H1 (cell line): ENCODE results near the gene CYP4F3. TPM values are rescaled to one million over a fixed set of nuclear protein-coding genes. Genes with fewer than 3 reads are reported as not detected.

Source experiments
- BACH1 ChIP-seq: IDR thresholded peaks from 2 replicates; pipeline ENCODE4 v1.6.1; 2012; ENCODE audit warnings: low read length, improper control_type of control experiment
- BCL11A ChIP-seq, 2 experiments: IDR thresholded peaks; one replicate each; pipeline ENCODE4 v1.6.1; 2011; ENCODE audit warnings: low read depth in 2 of 2, low read length in 2 of 2, mild to moderate bottlenecking in 2 of 2
- CBX5 ChIP-seq: fragments of 300-800, 300-1000 bp; sonication (generic); IDR thresholded peaks from 2 replicates; pipeline ENCODE4 v1.7.1; 2016; ENCODE audit warnings: antibody characterized with exemption, low read length, low read depth
- CBX8 ChIP-seq: fragments of 300-800, 300-1000 bp; sonication (generic); IDR thresholded peaks from 2 replicates; pipeline ENCODE4 v1.7.1; 2016; ENCODE audit warnings: low read depth, low read length, borderline replicate concordance
- EP300 ChIP-seq, 2 experiments: IDR thresholded peaks; 1 replicate in 1 of 2; 2 replicates in 1 of 2; pipeline ENCODE4 v1.6.1; 2011 to 2012; ENCODE audit warnings: low read depth in 2 of 2, low read length in 2 of 2, mild to moderate bottlenecking in 2 of 2, borderline replicate concordance in 1 of 2, inconsistent platforms in 1 of 2, moderate library complexity in 1 of 2
- GTF2F1 ChIP-seq: IDR thresholded peaks from 2 replicates; pipeline ENCODE4 v1.6.1; 2012; ENCODE audit warnings: low read depth, low read length, improper control_type of control experiment, borderline replicate concordance
- HDAC6 ChIP-seq: IDR thresholded peaks from one replicate; pipeline ENCODE4 v1.7.1; 2012; ENCODE audit warnings: low read depth, mild to moderate bottlenecking, inconsistent platforms, low read length, moderate library complexity
- SAP30 ChIP-seq: fragments of 300-600 bp; sonication (generic); IDR thresholded peaks from 2 replicates; pipeline ENCODE4 v1.7.1; 2012; ENCODE audit warnings: low read length, moderate library complexity, mild to moderate bottlenecking, inconsistent platforms; ENCODE audit not compliant: insufficient read depth, insufficient replicate concordance
- SIN3A ChIP-seq, 2 experiments: IDR thresholded peaks in 1 of 2; conservative IDR thresholded peaks in 1 of 2; 2 replicates each; pipeline ENCODE4 v1.6.1; 2011 to 2012; ENCODE audit warnings: low read length in 2 of 2, improper control_type of control experiment in 1 of 2, low read depth in 1 of 2, mild to moderate bottlenecking in 1 of 2
- SRF ChIP-seq: IDR thresholded peaks from 2 replicates; pipeline ENCODE4 v1.6.1; 2011; ENCODE audit warnings: mild to moderate bottlenecking, low read depth, low read length, moderate library complexity
- YY1 ChIP-seq: IDR thresholded peaks from 2 replicates; pipeline ENCODE4 v1.6.1; 2011; ENCODE audit warnings: low read depth, mild to moderate bottlenecking, low read length
- polyA plus RNA-seq, 7 experiments: library from polyadenylated mRNA; depleted of rRNA in 3 of 7; stranded (reverse) in 5 of 7; unstranded in 2 of 7; fragments of >200 nt in 5 of 7; fragments of 200-250 nt in 2 of 7; gene quantifications; 1 replicate in 5 of 7; 2 replicates in 1 of 7; 4 replicates in 1 of 7; pipeline versions ENCODE4 v1.2.1 to v1.2.3, GENCODE V29; 2011 to 2013; ENCODE audit warnings: missing spikeins in 2 of 7, mixed read lengths in 2 of 7
- total RNA-seq: library from RNA; stranded (reverse); fragmentation: NEBNext Ultra II Directional; extraction: Animal tissue kit (Norgen Biotek cat#: 25700); gene quantifications from 2 replicates; pipeline ENCODE4 v1.2.1, GENCODE V29; 2021
- TF ChIP-seq, protein P1 (sequence below): fragments of 300-600 bp; sonication (generic); IDR thresholded peaks from 2 replicates; pipeline ENCODE4 v1.7.1; 2012; ENCODE audit warnings: low read length, moderate library complexity, mild to moderate bottlenecking, inconsistent platforms; ENCODE audit not compliant: insufficient replicate concordance

Gene CYP4F3
- total and polyA plus RNA-seq, 2 of the 8 experiments (the other 6 are each of a cell fraction or from before 2014, with no cell fraction given), result not detected

DNA sequence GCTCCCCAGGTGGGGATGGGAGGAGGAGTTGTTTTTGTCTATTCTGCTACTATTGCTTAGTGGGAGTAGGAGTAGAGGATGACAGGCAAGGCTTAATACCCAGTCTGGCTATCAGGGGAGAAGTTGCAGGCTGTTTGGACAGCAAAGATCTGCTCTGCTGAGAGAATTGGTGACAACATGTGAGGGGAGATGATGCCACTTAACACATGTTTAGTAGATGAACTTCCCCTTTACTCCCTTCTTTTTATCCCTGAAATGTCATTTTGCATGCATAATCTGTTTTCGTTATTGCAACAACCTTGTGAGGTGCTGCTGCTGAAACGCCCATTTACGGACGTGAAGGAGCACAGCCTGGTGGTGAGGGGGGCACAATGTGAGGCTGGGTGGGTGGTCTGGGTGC lies 29.2 kb downstream of the CYP4F3 start (continued):
- TF ChIP-seq, protein P1, sequence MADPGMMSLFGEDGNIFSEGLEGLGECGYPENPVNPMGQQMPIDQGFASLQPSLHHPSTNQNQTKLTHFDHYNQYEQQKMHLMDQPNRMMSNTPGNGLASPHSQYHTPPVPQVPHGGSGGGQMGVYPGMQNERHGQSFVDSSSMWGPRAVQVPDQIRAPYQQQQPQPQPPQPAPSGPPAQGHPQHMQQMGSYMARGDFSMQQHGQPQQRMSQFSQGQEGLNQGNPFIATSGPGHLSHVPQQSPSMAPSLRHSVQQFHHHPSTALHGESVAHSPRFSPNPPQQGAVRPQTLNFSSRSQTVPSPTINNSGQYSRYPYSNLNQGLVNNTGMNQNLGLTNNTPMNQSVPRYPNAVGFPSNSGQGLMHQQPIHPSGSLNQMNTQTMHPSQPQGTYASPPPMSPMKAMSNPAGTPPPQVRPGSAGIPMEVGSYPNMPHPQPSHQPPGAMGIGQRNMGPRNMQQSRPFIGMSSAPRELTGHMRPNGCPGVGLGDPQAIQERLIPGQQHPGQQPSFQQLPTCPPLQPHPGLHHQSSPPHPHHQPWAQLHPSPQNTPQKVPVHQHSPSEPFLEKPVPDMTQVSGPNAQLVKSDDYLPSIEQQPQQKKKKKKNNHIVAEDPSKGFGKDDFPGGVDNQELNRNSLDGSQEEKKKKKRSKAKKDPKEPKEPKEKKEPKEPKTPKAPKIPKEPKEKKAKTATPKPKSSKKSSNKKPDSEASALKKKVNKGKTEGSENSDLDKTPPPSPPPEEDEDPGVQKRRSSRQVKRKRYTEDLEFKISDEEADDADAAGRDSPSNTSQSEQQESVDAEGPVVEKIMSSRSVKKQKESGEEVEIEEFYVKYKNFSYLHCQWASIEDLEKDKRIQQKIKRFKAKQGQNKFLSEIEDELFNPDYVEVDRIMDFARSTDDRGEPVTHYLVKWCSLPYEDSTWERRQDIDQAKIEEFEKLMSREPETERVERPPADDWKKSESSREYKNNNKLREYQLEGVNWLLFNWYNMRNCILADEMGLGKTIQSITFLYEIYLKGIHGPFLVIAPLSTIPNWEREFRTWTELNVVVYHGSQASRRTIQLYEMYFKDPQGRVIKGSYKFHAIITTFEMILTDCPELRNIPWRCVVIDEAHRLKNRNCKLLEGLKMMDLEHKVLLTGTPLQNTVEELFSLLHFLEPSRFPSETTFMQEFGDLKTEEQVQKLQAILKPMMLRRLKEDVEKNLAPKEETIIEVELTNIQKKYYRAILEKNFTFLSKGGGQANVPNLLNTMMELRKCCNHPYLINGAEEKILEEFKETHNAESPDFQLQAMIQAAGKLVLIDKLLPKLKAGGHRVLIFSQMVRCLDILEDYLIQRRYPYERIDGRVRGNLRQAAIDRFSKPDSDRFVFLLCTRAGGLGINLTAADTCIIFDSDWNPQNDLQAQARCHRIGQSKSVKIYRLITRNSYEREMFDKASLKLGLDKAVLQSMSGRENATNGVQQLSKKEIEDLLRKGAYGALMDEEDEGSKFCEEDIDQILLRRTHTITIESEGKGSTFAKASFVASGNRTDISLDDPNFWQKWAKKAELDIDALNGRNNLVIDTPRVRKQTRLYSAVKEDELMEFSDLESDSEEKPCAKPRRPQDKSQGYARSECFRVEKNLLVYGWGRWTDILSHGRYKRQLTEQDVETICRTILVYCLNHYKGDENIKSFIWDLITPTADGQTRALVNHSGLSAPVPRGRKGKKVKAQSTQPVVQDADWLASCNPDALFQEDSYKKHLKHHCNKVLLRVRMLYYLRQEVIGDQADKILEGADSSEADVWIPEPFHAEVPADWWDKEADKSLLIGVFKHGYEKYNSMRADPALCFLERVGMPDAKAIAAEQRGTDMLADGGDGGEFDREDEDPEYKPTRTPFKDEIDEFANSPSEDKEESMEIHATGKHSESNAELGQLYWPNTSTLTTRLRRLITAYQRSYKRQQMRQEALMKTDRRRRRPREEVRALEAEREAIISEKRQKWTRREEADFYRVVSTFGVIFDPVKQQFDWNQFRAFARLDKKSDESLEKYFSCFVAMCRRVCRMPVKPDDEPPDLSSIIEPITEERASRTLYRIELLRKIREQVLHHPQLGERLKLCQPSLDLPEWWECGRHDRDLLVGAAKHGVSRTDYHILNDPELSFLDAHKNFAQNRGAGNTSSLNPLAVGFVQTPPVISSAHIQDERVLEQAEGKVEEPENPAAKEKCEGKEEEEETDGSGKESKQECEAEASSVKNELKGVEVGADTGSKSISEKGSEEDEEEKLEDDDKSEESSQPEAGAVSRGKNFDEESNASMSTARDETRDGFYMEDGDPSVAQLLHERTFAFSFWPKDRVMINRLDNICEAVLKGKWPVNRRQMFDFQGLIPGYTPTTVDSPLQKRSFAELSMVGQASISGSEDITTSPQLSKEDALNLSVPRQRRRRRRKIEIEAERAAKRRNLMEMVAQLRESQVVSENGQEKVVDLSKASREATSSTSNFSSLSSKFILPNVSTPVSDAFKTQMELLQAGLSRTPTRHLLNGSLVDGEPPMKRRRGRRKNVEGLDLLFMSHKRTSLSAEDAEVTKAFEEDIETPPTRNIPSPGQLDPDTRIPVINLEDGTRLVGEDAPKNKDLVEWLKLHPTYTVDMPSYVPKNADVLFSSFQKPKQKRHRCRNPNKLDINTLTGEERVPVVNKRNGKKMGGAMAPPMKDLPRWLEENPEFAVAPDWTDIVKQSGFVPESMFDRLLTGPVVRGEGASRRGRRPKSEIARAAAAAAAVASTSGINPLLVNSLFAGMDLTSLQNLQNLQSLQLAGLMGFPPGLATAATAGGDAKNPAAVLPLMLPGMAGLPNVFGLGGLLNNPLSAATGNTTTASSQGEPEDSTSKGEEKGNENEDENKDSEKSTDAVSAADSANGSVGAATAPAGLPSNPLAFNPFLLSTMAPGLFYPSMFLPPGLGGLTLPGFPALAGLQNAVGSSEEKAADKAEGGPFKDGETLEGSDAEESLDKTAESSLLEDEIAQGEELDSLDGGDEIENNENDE, result no peak
- TF ChIP-seq BACH1, result no peak
- TF ChIP-seq HDAC6, result no peak
- no peak for TF ChIP-seq EP300 (IDR thresholded peaks at IDR 0.05; ENCODE audit: borderline replicate concordance in 1 of 2, low read depth in 2 of 2, low read length in 2 of 2)
- TF ChIP-seq GTF2F1, result no peak
- TF ChIP-seq SAP30, result no peak
- TF ChIP-seq YY1, result no peak
- TF ChIP-seq SIN3A (conservative IDR thresholded peaks at IDR 0.05 in 1 of 2, IDR thresholded peaks at IDR 0.05 in 1 of 2; ENCODE audit: low read depth in 1 of 2, low read length in 2 of 2), result no peak
- TF ChIP-seq CBX5, result no peak
- no peak for TF ChIP-seq CBX8
- no peak for TF ChIP-seq BCL11A (IDR thresholded peaks at IDR 0.05; ENCODE audit: low read depth in 2 of 2, low read length in 2 of 2)
- TF ChIP-seq SRF, result no peak
